H9 (cell line): ENCODE measurements around the gene TINAG. TPM values are rescaled to one million over a fixed set of nuclear protein-coding genes. Genes with fewer than 3 reads are reported as not detected.

ENCODE experiments used
- DNase-seq: peaks from one replicate; pipeline ENCODE4 v3.0.0-alpha.2; 2017
- H2AFZ ChIP-seq: one replicate; pipeline ENCODE4 v1.6.1; 2013; ENCODE audit warnings: mild to moderate bottlenecking, low read length, control low read depth, moderate library complexity
- H2AK5ac ChIP-seq: 2 replicates; pipeline ENCODE4 v1.6.1; 2013; ENCODE audit warnings: low read length, control low read depth, mixed read lengths; ENCODE audit not compliant: insufficient read length
- H2BK120ac ChIP-seq: one replicate; pipeline ENCODE4 v1.6.1; 2013; ENCODE audit warnings: low read depth, mild to moderate bottlenecking, low read length, control low read depth, inconsistent platforms; ENCODE audit not compliant: poor library complexity, severe bottlenecking
- H2BK12ac ChIP-seq: 2 replicates; pipeline ENCODE4 v1.6.1; 2013; ENCODE audit warnings: low read length, control low read depth, mixed read lengths, low read depth; ENCODE audit not compliant: insufficient read length
- H2BK15ac ChIP-seq: 2 replicates; pipeline ENCODE4 v1.6.1; 2013; ENCODE audit warnings: low read depth, low read length, control low read depth
- H2BK20ac ChIP-seq: one replicate; pipeline ENCODE4 v1.6.1; 2013; ENCODE audit warnings: low read depth, mild to moderate bottlenecking, low read length, control low read depth, inconsistent platforms; ENCODE audit not compliant: poor library complexity, severe bottlenecking
- H2BK5ac ChIP-seq: 2 replicates; pipeline ENCODE4 v1.6.1; 2013; ENCODE audit warnings: low read length, control low read depth, mixed read lengths; ENCODE audit not compliant: insufficient read length
- H3K14ac ChIP-seq: 2 replicates; pipeline ENCODE4 v1.6.1; 2013; ENCODE audit warnings: low read length, control low read depth; ENCODE audit not compliant: insufficient read depth
- H3K18ac ChIP-seq: 2 replicates; pipeline ENCODE4 v1.6.1; 2013; ENCODE audit warnings: low read depth, mild to moderate bottlenecking, mixed read lengths, low read length, control low read depth; ENCODE audit not compliant: insufficient read length
- H3K23ac ChIP-seq: 2 replicates; pipeline ENCODE4 v1.6.1; 2013; ENCODE audit warnings: low read length, control low read depth, mixed read lengths, low read depth; ENCODE audit not compliant: insufficient read length
- H3K23me2 ChIP-seq: 2 replicates; pipeline ENCODE4 v1.6.1; 2013; ENCODE audit warnings: low read depth, mild to moderate bottlenecking, mixed read lengths, low read length, control low read depth; ENCODE audit not compliant: insufficient read length, poor library complexity, severe bottlenecking
- H3K27ac ChIP-seq: 2 replicates; pipeline ENCODE4 v1.5.1; 2013; ENCODE audit warnings: low read length, control low read depth, mixed read lengths, low read depth; ENCODE audit not compliant: insufficient read length
- H3K27me3 ChIP-seq: 2 replicates; pipeline ENCODE4 v1.6.1; 2013; ENCODE audit warnings: low read length, control low read depth, inconsistent platforms; ENCODE audit not compliant: insufficient read depth
- H3K4ac ChIP-seq: 2 replicates; pipeline ENCODE4 v1.6.1; 2013; ENCODE audit warnings: low read depth, mild to moderate bottlenecking, control low read depth, inconsistent platforms, low read length, moderate library complexity
- H3K4me1 ChIP-seq: 2 replicates; pipeline ENCODE4 v1.6.1; 2013; ENCODE audit warnings: low read length, control low read depth, inconsistent platforms; ENCODE audit not compliant: insufficient read depth
- H3K4me2 ChIP-seq: 2 replicates; pipeline ENCODE4 v1.6.1; 2013; ENCODE audit warnings: low read length, control low read depth, mixed read lengths; ENCODE audit not compliant: insufficient read length, insufficient read depth
- H3K56ac ChIP-seq: 2 replicates; pipeline ENCODE4 v1.6.1; 2013; ENCODE audit warnings: low read depth, mild to moderate bottlenecking, mixed read lengths, low read length, control low read depth; ENCODE audit not compliant: insufficient read length
- H3K79me1 ChIP-seq: 2 replicates; pipeline ENCODE4 v1.6.1; 2013; ENCODE audit warnings: low read depth, mild to moderate bottlenecking, moderate library complexity, low read length, control low read depth, inconsistent platforms; ENCODE audit not compliant: insufficient read depth, poor library complexity, severe bottlenecking
- H3K79me2 ChIP-seq: 2 replicates; pipeline ENCODE4 v1.6.1; 2013; ENCODE audit warnings: low read length, control low read depth, inconsistent platforms; ENCODE audit not compliant: insufficient read depth
- H3K9ac ChIP-seq: 2 replicates; pipeline ENCODE4 v1.6.1; 2013; ENCODE audit warnings: low read length, control low read depth, mixed read lengths; ENCODE audit not compliant: insufficient read length; ENCODE audit errors: extremely low read depth
- H3K9me3 ChIP-seq: one replicate; pipeline ENCODE4 v1.6.1; 2013; ENCODE audit warnings: low read depth, low read length, inconsistent platforms; ENCODE audit not compliant: control insufficient read depth
- H3T11ph ChIP-seq: one replicate; pipeline ENCODE4 v1.6.1; 2013; ENCODE audit warnings: mild to moderate bottlenecking, low read length, control low read depth, inconsistent platforms
- H4K20me1 ChIP-seq: one replicate; pipeline ENCODE4 v1.6.1; 2013; ENCODE audit not compliant: control insufficient read depth, insufficient read length, insufficient read depth
- H4K5ac ChIP-seq: 2 replicates; pipeline ENCODE4 v1.6.1; 2013; ENCODE audit warnings: low read depth, mild to moderate bottlenecking, mixed read lengths, low read length, control low read depth; ENCODE audit not compliant: insufficient read length
- H4K8ac ChIP-seq: replicated peaks from 2 replicates; pipeline ENCODE4 v1.6.1; 2013; ENCODE audit warnings: low read length, control low read depth, mixed read lengths, low read depth; ENCODE audit not compliant: insufficient read length
- H4K91ac ChIP-seq: 2 replicates; pipeline ENCODE4 v1.6.1; 2013; ENCODE audit warnings: low read depth, mild to moderate bottlenecking, moderate library complexity, mixed read lengths, low read length, control low read depth; ENCODE audit not compliant: insufficient read length
- H3K27ac Mint-ChIP-seq, 3 experiments: 2 replicates in 2 of 3; 3 replicates in 1 of 3; pipeline ENCODE4 v1.8.0; 2020 to 2021; ENCODE audit warnings: mixed read lengths in 3 of 3, mild to moderate bottlenecking in 1 of 3, moderate library complexity in 1 of 3
- H3K27me3 Mint-ChIP-seq: 2 replicates; pipeline ENCODE4 v1.8.0; 2021; ENCODE audit warnings: low read depth, mild to moderate bottlenecking, moderate library complexity, mixed read lengths
- H3K36me3 Mint-ChIP-seq, 3 experiments: 2 replicates in 2 of 3; 3 replicates in 1 of 3; pipeline ENCODE4 v1.8.0; 2020 to 2021; ENCODE audit warnings: low read depth in 3 of 3, mixed read lengths in 3 of 3; ENCODE audit not compliant: insufficient read depth in 1 of 3
- H3K4me1 Mint-ChIP-seq, 2 experiments: 2 replicates each; pipeline ENCODE4 v1.8.0; 2020; ENCODE audit warnings: mixed read lengths in 2 of 2
- H3K4me3 Mint-ChIP-seq, 2 experiments: 2 replicates in 1 of 2; 3 replicates in 1 of 2; pipeline ENCODE4 v1.8.0; 2020 to 2021; ENCODE audit warnings: mild to moderate bottlenecking in 2 of 2, mixed read lengths in 2 of 2, moderate library complexity in 1 of 2
- H3K9me3 Mint-ChIP-seq, 2 experiments: 2 replicates in 1 of 2; 3 replicates in 1 of 2; pipeline ENCODE4 v1.8.0; 2020; ENCODE audit warnings: mild to moderate bottlenecking in 2 of 2, mixed read lengths in 2 of 2, moderate library complexity in 1 of 2
- CTCF ChIP-seq: fragments of 200-600 bp; sonication (generic); conservative IDR thresholded peaks from 3 replicates; pipeline ENCODE4 v1.8.0; 2021; ENCODE audit warnings: antibody characterized with exemption, mild to moderate bottlenecking
- WGBS: extraction: QIAGEN DNeasy Blood & Tissue Kit; methylation state at CpG from one replicate; pipeline ENCODE4 v1.1.7; 2013; ENCODE audit warnings: missing lambda C conversion rate, low lambda C conversion rate, mixed read lengths; ENCODE audit not compliant: insufficient read length; ENCODE audit errors: extremely low coverage; 5-methylcytosine and 5-hydroxymethylcytosine counted together
- total RNA-seq: library from RNA; stranded (reverse); gene quantifications from 2 replicates; pipeline ENCODE4 v1.2.1, GENCODE V29; 2021

The TINAG gene
- total RNA-seq, 1 experiment from 2014 or later = not detected

GRCh38 chr6:54353975-54354374 is 45.7 kb downstream of the TINAG start:
- Histone ChIP-seq H2AFZ (no peak overlapping the region), H3K4me2 (no peak overlapping the region), H3K23me2 (no peaks in the 10 kb centered on the region), H3K9ac (no peak overlapping the region), H4K5ac (no peak overlapping the region), H2BK120ac (no peak overlapping the region), H3T11ph (no peak overlapping the region), H2AK5ac (no peak overlapping the region), H4K20me1 (peaks cover 2% of the 10 kb centered on the region), H2BK12ac (no peak overlapping the region), H3K27ac (no peak overlapping the region), H3K9me3 (no peaks in the 10 kb centered on the region), H3K56ac (no peak overlapping the region), H2BK5ac (no peak overlapping the region), H3K79me1 (no peaks in the 10 kb centered on the region), H3K14ac (no peak overlapping the region), H2BK15ac (no peak overlapping the region), H4K91ac (no peak overlapping the region), H3K27me3 (no peaks in the 10 kb centered on the region), H3K79me2 (no peaks in the 10 kb centered on the region), H3K4ac (no peak overlapping the region), H2BK20ac (no peak overlapping the region), H3K23ac (no peak overlapping the region), H3K18ac (no peak overlapping the region), H3K4me1 (no peaks in the 10 kb centered on the region), H4K8ac (no peak overlapping the region)
- no peak for TF ChIP-seq CTCF
- Mint-ChIP-seq H3K27me3 (no peaks in the 10 kb centered on the region), H3K4me3 (no peak overlapping the region), H3K27ac (no peak overlapping the region), H3K9me3 (no peaks in the 10 kb centered on the region), H3K4me1 (no peaks in the 10 kb centered on the region), H3K36me3 (no peaks in the 10 kb centered on the region)
- no CpG with 5 or more reads among the region's 2 CpGs for WGBS
- no peak for DNase-seq
